Psoas muscle (tissue), 8 donors: ENCODE results near the gene PDE6D. TPM values are rescaled to one million over a fixed set of nuclear protein-coding genes. Genes with fewer than 3 reads are reported as not detected.

ENCODE experiments used
- ATAC-seq, 4 donors: fragments of 200-7000 bp; cut with Tn5 transposase; one replicate each; pipeline ENCODE4 v1.9.1; 2020; ENCODE audit warnings: moderate library complexity in 3 of 4, mild to moderate bottlenecking in 2 of 4
- DNase-seq, 2 donors: peaks; one replicate each; pipeline ENCODE4 v3.0.0-alpha.2; 2020
- H3K27ac ChIP-seq: fragments of 200-600 bp; one replicate; pipeline ENCODE4 v1.8.0; 2022
- H3K27me3 ChIP-seq, 3 donors: fragments of 200-600 bp in 1 of 3; one replicate each; pipeline versions ENCODE4 v1.6.1 to v1.8.0; 2013 to 2022; ENCODE audit warnings: low read length in 2 of 3, mild to moderate bottlenecking in 2 of 3, moderate library complexity in 1 of 3; ENCODE audit not compliant: insufficient read depth in 3 of 3
- H3K36me3 ChIP-seq, 2 donors: fragments of 200-600 bp in 1 of 2; one replicate each; pipeline versions ENCODE4 v1.6.1 to v1.8.0; 2013 to 2022; ENCODE audit warnings: low read depth in 1 of 2, mild to moderate bottlenecking in 1 of 2, moderate library complexity in 1 of 2; ENCODE audit not compliant: insufficient read depth in 1 of 2
- H3K4me1 ChIP-seq: fragments of 200-600 bp; one replicate; pipeline ENCODE4 v1.8.0; 2022
- H3K4me3 ChIP-seq: fragments of 200-600 bp; one replicate; pipeline ENCODE4 v1.8.0; 2022; ENCODE audit warnings: mild to moderate bottlenecking
- H3K9me3 ChIP-seq: fragments of 200-600 bp; one replicate; pipeline ENCODE4 v1.8.0; 2022
- WGBS, 3 donors: extraction: QIAGEN DNeasy Blood & Tissue Kit; methylation state at CpG; one replicate each; pipeline versions ENCODE4 v1.1.6 to v1.1.7; 2013; 5-methylcytosine and 5-hydroxymethylcytosine counted together
- intact Hi-C, 2 donors: fragments of 100-400 bp; cut with DNase I; formaldehyde crosslinking; loops; one replicate each; pipeline versions ENCODE4 v1.11.0 to v1.14.2; 2022
- polyA plus RNA-seq, 3 donors: library from polyadenylated mRNA; stranded (reverse); fragments of 200-250 nt; gene quantifications; one replicate each; pipeline ENCODE4 v1.2.3, GENCODE V29; 2013
- total RNA-seq, 4 donors: library from RNA; stranded (reverse); fragmentation: NEBNext Ultra II Directional in 2 of 4; extraction: Animal tissue kit (Norgen Biotek cat#: 25700) in 2 of 4; gene quantifications; one replicate each; pipeline versions ENCODE4 v1.2.1 to v1.2.4, GENCODE V29; 2021 to 2023
- TF ChIP-seq, protein P1 (sequence below): fragments of 200-600 bp; IDR thresholded peaks from one replicate; pipeline ENCODE4 v1.8.0; 2022; ENCODE audit warnings: antibody characterized with exemption
- donor health status: healthy with polysubstance abuse.
- donor health status: DM: no; HTN: no; CAD: no; lungs with moderate emphysema.
- donor health status: Bipolar disorder and iron deficiency.
- donor health status: healthy.
- donor health status: DM: yes; HTN: yes; CAD: no.
- donor health status: DM: no; HTN: no; CAD: no.
- donor health status: DM: no; HTN: no; CAD: no.
- donor health status: DM: yes; HTN: yes; CAD: no.

Gene PDE6D
- total and polyA plus RNA-seq, 7 donors = 8.7 to 22.5 (median 13.8) TPM

DNA sequence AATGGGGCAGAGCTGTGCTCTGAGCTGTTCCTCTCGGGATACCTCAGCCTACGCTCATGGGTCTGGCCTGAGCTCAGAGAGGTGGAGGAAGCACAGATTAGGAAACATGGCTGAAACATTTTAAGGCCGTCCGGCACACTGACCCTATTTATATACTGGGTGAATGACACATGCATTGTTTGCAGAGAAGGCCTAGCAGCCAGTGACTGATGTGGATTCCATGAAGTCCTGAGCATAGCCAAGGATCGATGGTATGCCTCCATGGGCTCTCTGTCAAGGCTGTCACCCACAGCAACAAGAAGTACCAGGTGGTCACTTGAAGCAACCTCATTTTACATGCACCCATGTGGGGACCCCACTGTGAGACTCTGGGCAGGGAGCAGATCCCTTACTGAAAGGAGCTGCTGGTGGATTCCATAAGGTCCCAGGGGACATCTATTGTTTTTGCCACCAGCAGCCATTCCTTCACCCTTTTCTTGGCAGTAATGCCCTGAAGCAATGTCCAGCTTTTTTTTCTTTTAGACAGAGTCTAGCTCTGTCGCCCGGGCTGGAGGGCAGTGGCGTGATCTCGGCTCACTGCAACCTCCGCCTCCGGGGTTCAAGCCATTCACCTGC is 64.3 kb downstream of the PDE6D start:
- Histone ChIP-seq H3K27ac (peak overlapping the region; percentile 56), H3K9me3 (no peaks in the 10 kb centered on the region), H3K4me3 (no peak overlapping the region), H3K36me3 (peaks cover 0 to 17% of the 10 kb centered on the region in 2 donors), H3K4me1 (peaks cover 34% of the 10 kb centered on the region), H3K27me3 (no peaks in the 10 kb centered on the region)
- ATAC-seq = peak; percentile 38 to 78 (median 66)
- 48 to 62% (median 51%) methylated on average over 11 of the region's 11 CpGs for WGBS, 3 donors
- peak in 1 of 2 donors; percentile 51 for DNase-seq
- TF ChIP-seq, protein P1, sequence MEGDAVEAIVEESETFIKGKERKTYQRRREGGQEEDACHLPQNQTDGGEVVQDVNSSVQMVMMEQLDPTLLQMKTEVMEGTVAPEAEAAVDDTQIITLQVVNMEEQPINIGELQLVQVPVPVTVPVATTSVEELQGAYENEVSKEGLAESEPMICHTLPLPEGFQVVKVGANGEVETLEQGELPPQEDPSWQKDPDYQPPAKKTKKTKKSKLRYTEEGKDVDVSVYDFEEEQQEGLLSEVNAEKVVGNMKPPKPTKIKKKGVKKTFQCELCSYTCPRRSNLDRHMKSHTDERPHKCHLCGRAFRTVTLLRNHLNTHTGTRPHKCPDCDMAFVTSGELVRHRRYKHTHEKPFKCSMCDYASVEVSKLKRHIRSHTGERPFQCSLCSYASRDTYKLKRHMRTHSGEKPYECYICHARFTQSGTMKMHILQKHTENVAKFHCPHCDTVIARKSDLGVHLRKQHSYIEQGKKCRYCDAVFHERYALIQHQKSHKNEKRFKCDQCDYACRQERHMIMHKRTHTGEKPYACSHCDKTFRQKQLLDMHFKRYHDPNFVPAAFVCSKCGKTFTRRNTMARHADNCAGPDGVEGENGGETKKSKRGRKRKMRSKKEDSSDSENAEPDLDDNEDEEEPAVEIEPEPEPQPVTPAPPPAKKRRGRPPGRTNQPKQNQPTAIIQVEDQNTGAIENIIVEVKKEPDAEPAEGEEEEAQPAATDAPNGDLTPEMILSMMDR = no peak
- intact Hi-C loops = loop anchor here in 1 of 2 donors (5.0 kb wide), 1 partner anchor 104 kb away; no protein-coding TSS in a partner anchor

- H3K9me3 ChIP-seq = no peaks in the 10 kb centered on the region
- ATAC-seq (peak in 2 of 4 donors; percentile 1 to 8), DNase-seq (peak in 1 of 2 donors; percentile 53)
- peaks cover 0 to 24% of the 10 kb centered on the region in 2 donors for H3K36me3 ChIP-seq
- H3K27me3 ChIP-seq = no peaks in the 10 kb centered on the region
- TF ChIP-seq, protein P1 = no peak
- 90 to 93% (median 92%) methylated on average over 8 of the region's 8 CpGs for WGBS, 3 donors
- no peak overlapping the region for H3K4me3 ChIP-seq
- intact Hi-C loops = loop anchor here (2.0 to 5.0 kb wide), 4 partner anchors 39 to 105 kb away; no protein-coding TSS in a partner anchor
- peaks cover 38% of the 10 kb centered on the region for H3K4me1 ChIP-seq
- H3K27ac ChIP-seq = peak overlapping the region; percentile 56
Observed at GRCh38 chr2:231715988-231716616, 65.0 kb downstream of the PDE6D start.

- H3K4me3 ChIP-seq = no peak overlapping the region
- whole genome bisulfite sequencing, 3 donors = 40 to 49% (median 43%) methylated on average over 5 of the region's 5 CpGs
- TF ChIP-seq, protein P1 = no peak
- H3K36me3 ChIP-seq = peaks cover 0 to 25% of the 10 kb centered on the region in 2 donors
- no peaks in the 10 kb centered on the region for H3K27me3 ChIP-seq
- no peaks in the 10 kb centered on the region for H3K9me3 ChIP-seq
- peak in 1 of 2 donors; percentile 37 for DNase-seq
- H3K4me1 ChIP-seq = peaks cover 39% of the 10 kb centered on the region
- no peak for ATAC-seq
- intact Hi-C loops = loop anchor here (2.0 to 5.0 kb wide), 4 partner anchors 39 to 105 kb away; no protein-coding TSS in a partner anchor
- no peak overlapping the region for H3K27ac ChIP-seq
Observed at GRCh38 chr2:231715499-231715837, 65.6 kb downstream of the PDE6D start.

- Histone ChIP-seq H3K4me3 (no peak overlapping the region), H3K9me3 (no peaks in the 10 kb centered on the region), H3K27ac (no peak overlapping the region), H3K4me1 (peaks cover 39% of the 10 kb centered on the region), H3K36me3 (peaks cover 0 to 25% of the 10 kb centered on the region in 2 donors), H3K27me3 (no peaks in the 10 kb centered on the region)
- ATAC-seq (peak in 2 of 4 donors; percentile 24 to 44), DNase-seq (peak; percentile 78 to 83)
- TF ChIP-seq, protein P1 = peak; percentile 96
- 58 to 63% (median 62%) methylated on average over 17 of the region's 17 CpGs for WGBS, 3 donors
- intact Hi-C loops = loop anchor here (1.0 to 5.0 kb wide), 6 partner anchors 38 to 104 kb away; partner anchors contain the start of gene PDE6D (in 1 of the 2)
Observed at GRCh38 chr2:231714639-231715498, 66.2 kb downstream of the PDE6D start.
